Mesodermal cell (in vitro differentiated cells): ENCODE measurements around the gene ATN1.

Source experiments
- H3K27ac ChIP-seq: 2 replicates; pipeline ENCODE4 v1.7.0; 2013; ENCODE audit warnings: mild to moderate bottlenecking, low read depth, low read length, moderate library complexity; ENCODE audit not compliant: severe bottlenecking
- H3K36me3 ChIP-seq: 2 replicates; pipeline ENCODE4 v1.7.1; 2013; ENCODE audit warnings: mild to moderate bottlenecking, low read length, moderate library complexity; ENCODE audit not compliant: control insufficient read depth, insufficient read depth
- H3K4me1 ChIP-seq: one replicate; pipeline ENCODE4 v1.7.1; 2013; ENCODE audit warnings: mild to moderate bottlenecking, low read length; ENCODE audit not compliant: insufficient read depth, control insufficient read depth, poor library complexity, severe bottlenecking
- H3K4me3 ChIP-seq: 2 replicates; pipeline ENCODE4 v1.7.0; 2013; ENCODE audit warnings: low read length, control low read depth, mild to moderate bottlenecking; ENCODE audit not compliant: insufficient read depth, poor library complexity, severe bottlenecking; ENCODE audit errors: extremely low read depth
- H3K9me3 ChIP-seq: 2 replicates; pipeline ENCODE4 v1.7.1; 2013; ENCODE audit warnings: mild to moderate bottlenecking, low read length, moderate library complexity; ENCODE audit not compliant: control insufficient read depth
- WGBS, 2 experiments: methylation state at CpG; one replicate each; pipeline ENCODE4 v1.1.5; 2013; ENCODE audit warnings: missing lambda C conversion rate in 2 of 2; ENCODE audit not compliant: insufficient coverage in 2 of 2; 5-methylcytosine and 5-hydroxymethylcytosine counted together

The ATN1 gene

GRCh38 chr12:6946033-6946919, 18.5 kb downstream of the ATN1 start:
- no peaks in the 10 kb centered on the region for H3K9me3 ChIP-seq
- no peak overlapping the region for H3K27ac ChIP-seq
- peak overlapping the region; percentile 32 for H3K4me3 ChIP-seq
- H3K36me3 ChIP-seq, result peaks cover 11% of the 10 kb centered on the region
- H3K4me1 ChIP-seq, result peaks cover 46% of the 10 kb centered on the region
- 18 to 20% methylated on average over 21 to 28 of the region's 32 CpGs for WGBS, 2 experiments

- Histone ChIP-seq H3K9me3 (no peaks in the 10 kb centered on the region), H3K4me3 (peak overlapping the region; percentile 32), H3K27ac (no peak overlapping the region), H3K4me1 (peaks cover 48% of the 10 kb centered on the region), H3K36me3 (peaks cover 4% of the 10 kb centered on the region)
- 73 to 78% methylated on average over 7 to 8 of the region's 8 CpGs for WGBS, 2 experiments
Observed at GRCh38 chr12:6946920-6947374, 19.2 kb downstream of the ATN1 start.

- H3K4me3 ChIP-seq, result no peak overlapping the region
- WGBS, 2 experiments, result 98 to 100% methylated on average over 7 to 8 of the region's 8 CpGs
- no peak overlapping the region for H3K27ac ChIP-seq
- H3K36me3 ChIP-seq, result no peaks in the 10 kb centered on the region
- H3K9me3 ChIP-seq, result no peaks in the 10 kb centered on the region
- peaks cover 48% of the 10 kb centered on the region for H3K4me1 ChIP-seq
Observed at GRCh38 chr12:6947615-6948014, 19.9 kb downstream of the ATN1 start.

- H3K36me3 ChIP-seq, result no peaks in the 10 kb centered on the region
- H3K9me3 ChIP-seq, result no peaks in the 10 kb centered on the region
- 92 to 93% methylated on average over 9 to 10 of the region's 15 CpGs for WGBS, 2 experiments
- peaks cover 55% of the 10 kb centered on the region for H3K4me1 ChIP-seq
- H3K4me3 ChIP-seq, result no peak overlapping the region
- no peak overlapping the region for H3K27ac ChIP-seq
Observed at GRCh38 chr12:6948873-6949594, 21.3 kb downstream of the ATN1 start.

GRCh38 chr12:6950401-6950801, 22.6 kb downstream of the ATN1 start:
- WGBS, 2 experiments, result 87 to 100% methylated on average over 1 of the region's 1 CpG
- H3K36me3 ChIP-seq, result no peaks in the 10 kb centered on the region
- H3K4me1 ChIP-seq, result peaks cover 50% of the 10 kb centered on the region
- H3K9me3 ChIP-seq, result no peaks in the 10 kb centered on the region
- no peak overlapping the region for H3K27ac ChIP-seq
- H3K4me3 ChIP-seq, result no peak overlapping the region

GRCh38 chr12:6950811-6951540, 23.2 kb downstream of the ATN1 start, which contains the start of gene PTPN6:
Gene PTPN6 (plus strand): TSS chr12:6951356. CDS start chr12:6951513, 157 bp downstream.
- no peak within 1 kb of the TSS for H3K27ac ChIP-seq
- WGBS, 2 experiments, result 88 to 94% methylated on average over 22 to 25 of the region's 25 CpGs
- H3K9me3 ChIP-seq, result no peaks in the 10 kb centered on the region
- peaks cover 44% of the 10 kb centered on the region for H3K4me1 ChIP-seq
- no peak within 1 kb of the TSS for H3K4me3 ChIP-seq
- H3K36me3 ChIP-seq, result no peaks in the 10 kb centered on the region

GRCh38 chr12:6951551-6952120, 23.9 kb downstream of the ATN1 start:
- Histone ChIP-seq H3K4me3 (no peak overlapping the region), H3K36me3 (no peaks in the 10 kb centered on the region), H3K27ac (no peak overlapping the region), H3K4me1 (peaks cover 38% of the 10 kb centered on the region), H3K9me3 (no peaks in the 10 kb centered on the region)
- 96% methylated on average over 18 to 19 of the region's 20 CpGs for WGBS, 2 experiments

GRCh38 chr12:6952121-6952862, 24.5 kb downstream of the ATN1 start:
- 93 to 96% methylated on average over 18 to 20 of the region's 22 CpGs for WGBS, 2 experiments

GRCh38 chr12:6952863-6953441, 25.2 kb downstream of the ATN1 start:
- no peaks in the 10 kb centered on the region for H3K9me3 ChIP-seq
- no peaks in the 10 kb centered on the region for H3K36me3 ChIP-seq
- no peak overlapping the region for H3K4me3 ChIP-seq
- WGBS, 2 experiments, result 93 to 97% methylated on average over 11 to 13 of the region's 15 CpGs
- H3K4me1 ChIP-seq, result peaks cover 36% of the 10 kb centered on the region
- H3K27ac ChIP-seq, result peak overlapping the region; percentile 53

More at GRCh38 chr12:6952121-6952862, 24.5 kb downstream of the ATN1 start:
- no peaks in the 10 kb centered on the region for H3K9me3 ChIP-seq
- H3K4me1 ChIP-seq, result peaks cover 36% of the 10 kb centered on the region
- no peaks in the 10 kb centered on the region for H3K36me3 ChIP-seq
- peak overlapping the region; percentile 53 for H3K27ac ChIP-seq
- no peak overlapping the region for H3K4me3 ChIP-seq
